DND-41 (cell line): ENCODE measurements around the gene PGAP2.

Source experiments
- EZH2 ChIP-seq: IDR thresholded peaks from 3 replicates; pipeline ENCODE4 v1.6.1; 2012; ENCODE audit warnings: borderline replicate concordance, low read depth, mild to moderate bottlenecking, moderate library complexity, low read length, inconsistent platforms; ENCODE audit not compliant: severe bottlenecking
- TF ChIP-seq, protein P1 (sequence below): IDR thresholded peaks from 2 replicates; pipeline ENCODE4 v1.5.1; 2012; ENCODE audit warnings: borderline replicate concordance, low read length, moderate library complexity, mild to moderate bottlenecking; ENCODE audit not compliant: poor library complexity, severe bottlenecking; ENCODE audit errors: extremely low read depth

DNA sequence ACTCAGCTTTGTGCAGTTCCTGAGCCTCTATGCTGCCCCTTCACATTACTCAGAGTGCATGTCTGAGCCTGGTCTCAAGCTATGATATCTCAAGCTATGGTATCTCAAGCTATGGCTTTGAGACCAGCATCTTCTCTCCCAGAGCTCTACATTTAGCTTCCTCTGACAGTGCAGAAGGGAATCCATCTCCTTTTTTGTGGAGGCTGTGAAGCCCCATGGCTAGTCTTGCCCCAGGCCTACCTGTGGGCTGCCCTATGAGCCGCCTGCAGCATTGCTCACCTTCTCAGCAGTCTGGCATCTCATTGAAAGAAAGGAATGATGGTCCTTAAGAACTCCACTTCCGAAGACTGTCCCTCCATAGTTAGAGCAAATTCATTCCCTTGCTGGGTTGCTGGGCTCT is 12.6 kb downstream of the PGAP2 start:
- TF ChIP-seq, protein P1, sequence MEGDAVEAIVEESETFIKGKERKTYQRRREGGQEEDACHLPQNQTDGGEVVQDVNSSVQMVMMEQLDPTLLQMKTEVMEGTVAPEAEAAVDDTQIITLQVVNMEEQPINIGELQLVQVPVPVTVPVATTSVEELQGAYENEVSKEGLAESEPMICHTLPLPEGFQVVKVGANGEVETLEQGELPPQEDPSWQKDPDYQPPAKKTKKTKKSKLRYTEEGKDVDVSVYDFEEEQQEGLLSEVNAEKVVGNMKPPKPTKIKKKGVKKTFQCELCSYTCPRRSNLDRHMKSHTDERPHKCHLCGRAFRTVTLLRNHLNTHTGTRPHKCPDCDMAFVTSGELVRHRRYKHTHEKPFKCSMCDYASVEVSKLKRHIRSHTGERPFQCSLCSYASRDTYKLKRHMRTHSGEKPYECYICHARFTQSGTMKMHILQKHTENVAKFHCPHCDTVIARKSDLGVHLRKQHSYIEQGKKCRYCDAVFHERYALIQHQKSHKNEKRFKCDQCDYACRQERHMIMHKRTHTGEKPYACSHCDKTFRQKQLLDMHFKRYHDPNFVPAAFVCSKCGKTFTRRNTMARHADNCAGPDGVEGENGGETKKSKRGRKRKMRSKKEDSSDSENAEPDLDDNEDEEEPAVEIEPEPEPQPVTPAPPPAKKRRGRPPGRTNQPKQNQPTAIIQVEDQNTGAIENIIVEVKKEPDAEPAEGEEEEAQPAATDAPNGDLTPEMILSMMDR = no peak
- no peak for TF ChIP-seq EZH2
